PC-3 (cell line): ENCODE data around the gene HIBCH. TPM values are rescaled to one million over a fixed set of nuclear protein-coding genes. Genes with fewer than 3 reads are reported as not detected.

Source experiments
- ATAC-seq: fragments of 200-7000 bp; cut with Tn5 transposase; 2 replicates; pipeline ENCODE4 v1.9.1; 2020; ENCODE audit warnings: mild to moderate bottlenecking, moderate library complexity
- BruUV-seq: library from RNA; stranded (reverse); fragments of 400-500 nt; replicated peaks from 2 replicates; lab custom pipeline; 2021; lab: Mats Ljungman, UMichigan
- CTCF ChIA-PET: fragments of 300-600 bp; sonication (Branson Sonifier 250); formaldehyde crosslinking; loops from one replicate; lab custom pipeline; 2022; ENCODE audit warnings: antibody characterized with exemption; lab: Charles Lee
- POLR2A ChIA-PET: fragments of 300-600 bp; sonication (Branson Sonifier 250); formaldehyde crosslinking; loops from one replicate; lab custom pipeline; 2022; ENCODE audit warnings: antibody characterized with exemption; ENCODE audit not compliant: unreplicated experiment; lab: Charles Lee
- DNase-seq: peaks from one replicate; pipeline ENCODE4 v3.0.0-alpha.2; 2015
- H2AFZ ChIP-seq: fragments of 300-600 bp; sonication (generic); 2 replicates; pipeline ENCODE4 v1.6.0; 2016; ENCODE audit warnings: antibody characterized with exemption, low read length
- H3F3A ChIP-seq: fragments of 300-600 bp; sonication (generic); one replicate; pipeline ENCODE4 v1.6.0; 2017; ENCODE audit warnings: antibody characterized with exemption, low read length, control low read depth, mild to moderate bottlenecking; ENCODE audit not compliant: unreplicated experiment
- H3K27ac ChIP-seq: fragments of 300-600 bp; sonication (generic); 2 replicates; pipeline ENCODE4 v1.5.1; 2016; ENCODE audit warnings: mild to moderate bottlenecking, low read length
- H3K27me3 ChIP-seq: fragments of 300-600 bp; sonication (generic); 2 replicates; pipeline ENCODE4 v1.6.1; 2016; ENCODE audit warnings: low read length, mixed read lengths
- H3K36me3 ChIP-seq: fragments of 300-600 bp; sonication (generic); 2 replicates; pipeline ENCODE4 v1.6.1; 2016; ENCODE audit warnings: low read depth, mixed run types, low read length, mixed read lengths
- H3K4me1 ChIP-seq: fragments of 300-600 bp; sonication (generic); 2 replicates; pipeline ENCODE4 v1.5.1; 2016; ENCODE audit warnings: low read length; ENCODE audit not compliant: insufficient read depth
- H3K4me2 ChIP-seq: fragments of 300-600 bp; sonication (generic); 2 replicates; pipeline ENCODE4 v1.6.0; 2016; ENCODE audit warnings: low read length
- H3K4me3 ChIP-seq: fragments of 300-600 bp; sonication (generic); 2 replicates; pipeline ENCODE4 v1.5.1; 2016; ENCODE audit warnings: mild to moderate bottlenecking, low read length, mixed read lengths
- H3K79me2 ChIP-seq: fragments of 300-600 bp; sonication (generic); 2 replicates; pipeline ENCODE4 v1.6.1; 2017; ENCODE audit warnings: low read length, mixed read lengths
- H3K9ac ChIP-seq: fragments of 300-600 bp; sonication (generic); 2 replicates; pipeline ENCODE4 v1.6.0; 2016; ENCODE audit warnings: mild to moderate bottlenecking, low read length
- H3K9me2 ChIP-seq: fragments of 300-600 bp; sonication (generic); replicated peaks from 2 replicates; pipeline ENCODE4 v1.6.1; 2016; ENCODE audit warnings: mixed run types, low read length, mixed read lengths
- H3K9me3 ChIP-seq: fragments of 300-600 bp; sonication (generic); 2 replicates; pipeline ENCODE4 v1.6.1; 2016; ENCODE audit warnings: low read length, mixed read lengths
- H4K20me1 ChIP-seq: fragments of 300-600 bp; sonication (generic); 2 replicates; pipeline ENCODE4 v1.6.1; 2016; ENCODE audit warnings: low read length, mixed read lengths
- CTCF ChIP-seq: fragments of 300-600 bp; sonication (generic); conservative IDR thresholded peaks from 2 replicates; pipeline ENCODE4 v1.5.1; 2017; ENCODE audit warnings: antibody characterized with exemption, low read depth, mild to moderate bottlenecking, low read length
- EZH2 ChIP-seq: fragments of 300-600 bp; sonication (generic); IDR thresholded peaks from one replicate; pipeline ENCODE4 v1.6.1; 2017; ENCODE audit warnings: antibody characterized with exemption, mild to moderate bottlenecking, low read length; ENCODE audit not compliant: unreplicated experiment
- EZH2phosphoT487 ChIP-seq: fragments of 300-600 bp; sonication (generic); IDR thresholded peaks from 2 replicates; pipeline ENCODE4 v1.6.1; 2018; ENCODE audit warnings: mild to moderate bottlenecking, antibody characterized with exemption, low read length, borderline replicate concordance
- intact Hi-C: fragments of 100-400 bp; cut with micrococcal nuclease; formaldehyde crosslinking; loops from 2 replicates; pipeline ENCODE4 v1.9.0; 2023
- total RNA-seq: library from RNA; depleted of rRNA; stranded (reverse); fragments of >200 nt; gene quantifications from 2 replicates; pipeline ENCODE4 v1.2.3, GENCODE V29; 2014

HIBCH gene
- total RNA-seq, 1 experiment from 2014 or later: 12.0 TPM

GRCh38 chr2:190173392-190173791 is 146.2 kb downstream of the HIBCH start:
- no peaks in the 10 kb centered on the region for H3K79me2 ChIP-seq
- H3K36me3 ChIP-seq: no peaks in the 10 kb centered on the region
- no peak overlapping the region for H3K27ac ChIP-seq
- ChIA-PET CTCF (no interaction called here), POLR2A (no interaction called here)
- ATAC-seq (no peak), DNase-seq (no peak)
- no peaks in the 10 kb centered on the region for H3K27me3 ChIP-seq
- no peaks in the 10 kb centered on the region for H3F3A ChIP-seq
- TF ChIP-seq EZH2 (no peak), EZH2phosphoT487 (no peak)
- H3K9me2 ChIP-seq: no peaks in the 10 kb centered on the region
- no peak overlapping the region for H3K4me3 ChIP-seq
- no peaks in the 10 kb centered on the region for H3K4me1 ChIP-seq
- no peak overlapping the region for H2AFZ ChIP-seq
- BruUV-seq: no TSS peak
- H3K9ac ChIP-seq: no peak overlapping the region
- intact Hi-C loops: no loop called here
- H3K4me2 ChIP-seq: no peak overlapping the region
- H3K9me3 ChIP-seq: no peaks in the 10 kb centered on the region
- H4K20me1 ChIP-seq: no peaks in the 10 kb centered on the region

GRCh38 chr2:190170673-190171072 is 149.0 kb downstream of the HIBCH start:
- CTCF ChIA-PET: no interaction called here
- Histone ChIP-seq H3K9ac (no peak overlapping the region), H3F3A (no peaks in the 10 kb centered on the region), H3K79me2 (no peaks in the 10 kb centered on the region), H3K4me1 (no peaks in the 10 kb centered on the region), H3K4me2 (no peak overlapping the region), H3K27me3 (no peaks in the 10 kb centered on the region), H4K20me1 (no peaks in the 10 kb centered on the region), H3K9me3 (no peaks in the 10 kb centered on the region), H3K27ac (no peak overlapping the region), H3K36me3 (no peaks in the 10 kb centered on the region), H2AFZ (no peak overlapping the region), H3K9me2 (no peaks in the 10 kb centered on the region), H3K4me3 (no peak overlapping the region)
- DNase-seq: no peak
- intact Hi-C loops: no loop called here
- BruUV-seq: no TSS peak
- POLR2A ChIA-PET: no interaction called here
- no peak for TF ChIP-seq CTCF
- TF ChIP-seq EZH2phosphoT487: no peak
- ATAC-seq: no peak

GRCh38 chr2:190169221-190170072 is 150.2 kb downstream of the HIBCH start:
- DNase-seq (no peak), ATAC-seq (no peak)
- no peaks in the 10 kb centered on the region for H3F3A ChIP-seq
- intact Hi-C loops: no loop called here
- H3K36me3 ChIP-seq: no peaks in the 10 kb centered on the region
- H3K4me2 ChIP-seq: no peak overlapping the region
- H3K79me2 ChIP-seq: no peaks in the 10 kb centered on the region
- ChIA-PET POLR2A (no interaction called here), CTCF (no interaction called here)
- H4K20me1 ChIP-seq: no peaks in the 10 kb centered on the region
- no peaks in the 10 kb centered on the region for H3K27me3 ChIP-seq
- H3K27ac ChIP-seq: no peak overlapping the region
- H3K9me3 ChIP-seq: no peaks in the 10 kb centered on the region
- H3K9ac ChIP-seq: no peak overlapping the region
- no peak overlapping the region for H3K4me3 ChIP-seq
- BruUV-seq: no TSS peak
- H2AFZ ChIP-seq: no peak overlapping the region
- TF ChIP-seq EZH2 (no peak), CTCF (no peak), EZH2phosphoT487 (no peak)
- H3K9me2 ChIP-seq: no peaks in the 10 kb centered on the region
- H3K4me1 ChIP-seq: no peaks in the 10 kb centered on the region
